Pericardium fibroblast (primary cell): Measurements from ENCODE around the gene ACBD4. TPM values are rescaled to one million over a fixed set of nuclear protein-coding genes. Genes with fewer than 3 reads are reported as not detected.

Experiments used
- total RNA-seq: library from RNA; depleted of rRNA; stranded (reverse); fragments of >200 nt; gene quantifications from 2 replicates; pipeline ENCODE4 v1.2.3, GENCODE V29; 2015

ACBD4 gene, protein sequence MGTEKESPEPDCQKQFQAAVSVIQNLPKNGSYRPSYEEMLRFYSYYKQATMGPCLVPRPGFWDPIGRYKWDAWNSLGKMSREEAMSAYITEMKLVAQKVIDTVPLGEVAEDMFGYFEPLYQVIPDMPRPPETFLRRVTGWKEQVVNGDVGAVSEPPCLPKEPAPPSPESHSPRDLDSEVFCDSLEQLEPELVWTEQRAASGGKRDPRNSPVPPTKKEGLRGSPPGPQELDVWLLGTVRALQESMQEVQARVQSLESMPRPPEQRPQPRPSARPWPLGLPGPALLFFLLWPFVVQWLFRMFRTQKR
- total RNA-seq = 4.9 and 6.5 TPM in 2 replicates

DNA sequence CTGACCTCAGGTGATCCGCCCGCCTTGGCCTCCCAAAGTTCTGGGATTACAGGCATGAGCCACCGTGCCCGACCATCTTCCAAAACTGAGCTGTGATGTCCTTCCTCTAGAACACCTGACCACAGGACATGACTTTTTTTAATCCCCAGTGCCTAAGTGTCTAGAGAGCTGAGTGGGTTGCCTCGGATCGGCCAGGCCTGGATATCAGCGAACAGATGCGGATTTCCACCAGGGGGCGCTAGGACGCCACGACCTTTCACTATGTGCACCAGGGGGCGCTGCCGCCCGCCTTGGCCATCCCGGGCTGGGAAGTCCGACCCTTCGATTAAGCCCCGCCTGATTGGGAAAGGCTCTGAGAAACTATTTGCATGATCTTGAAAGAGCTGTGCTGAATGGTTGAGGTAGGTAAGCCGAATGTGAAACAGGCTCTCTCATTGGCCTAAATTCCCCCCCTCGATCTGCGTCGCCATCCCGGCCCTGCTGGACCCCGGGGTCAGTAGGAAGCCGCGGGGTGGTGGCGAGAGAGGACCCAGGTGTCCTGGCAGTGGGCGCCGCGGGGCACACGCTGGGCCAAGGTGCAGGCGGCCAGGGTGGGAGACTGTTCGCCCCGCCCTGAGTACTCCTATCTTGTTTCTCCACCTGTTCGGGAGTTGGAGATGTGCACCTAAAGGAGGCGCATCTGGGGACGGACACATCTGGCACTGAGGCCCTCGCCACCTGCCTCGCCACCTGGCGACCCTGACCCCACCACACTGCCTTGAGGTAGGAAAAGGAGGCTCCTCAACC is at the start of gene ACBD4:
Gene ACBD4 (plus strand): TSS at position 496 of the 786 bp plus-strand sequence. CDS start 458 bp downstream, outside the sequence.

DNA sequence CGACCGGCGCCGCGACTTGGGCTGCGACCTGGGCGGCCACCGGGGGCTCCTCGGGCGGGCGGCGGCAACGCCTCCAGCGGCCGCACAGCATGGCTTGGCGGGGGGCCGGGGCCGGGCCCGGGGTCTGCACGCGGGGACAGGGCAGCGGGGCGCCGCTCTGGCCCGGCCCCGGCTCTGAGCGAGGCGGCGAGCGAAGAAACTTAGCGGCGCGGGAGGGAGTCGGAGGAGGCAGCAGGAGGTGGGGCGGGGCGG is 3.2 kb upstream of the ACBD4 start, which contains the start of gene PLCD3:
Gene PLCD3 (minus strand): TSS at position 196 of the 252 bp plus-strand sequence. CDS start 105 bp downstream, at position 91.

DNA sequence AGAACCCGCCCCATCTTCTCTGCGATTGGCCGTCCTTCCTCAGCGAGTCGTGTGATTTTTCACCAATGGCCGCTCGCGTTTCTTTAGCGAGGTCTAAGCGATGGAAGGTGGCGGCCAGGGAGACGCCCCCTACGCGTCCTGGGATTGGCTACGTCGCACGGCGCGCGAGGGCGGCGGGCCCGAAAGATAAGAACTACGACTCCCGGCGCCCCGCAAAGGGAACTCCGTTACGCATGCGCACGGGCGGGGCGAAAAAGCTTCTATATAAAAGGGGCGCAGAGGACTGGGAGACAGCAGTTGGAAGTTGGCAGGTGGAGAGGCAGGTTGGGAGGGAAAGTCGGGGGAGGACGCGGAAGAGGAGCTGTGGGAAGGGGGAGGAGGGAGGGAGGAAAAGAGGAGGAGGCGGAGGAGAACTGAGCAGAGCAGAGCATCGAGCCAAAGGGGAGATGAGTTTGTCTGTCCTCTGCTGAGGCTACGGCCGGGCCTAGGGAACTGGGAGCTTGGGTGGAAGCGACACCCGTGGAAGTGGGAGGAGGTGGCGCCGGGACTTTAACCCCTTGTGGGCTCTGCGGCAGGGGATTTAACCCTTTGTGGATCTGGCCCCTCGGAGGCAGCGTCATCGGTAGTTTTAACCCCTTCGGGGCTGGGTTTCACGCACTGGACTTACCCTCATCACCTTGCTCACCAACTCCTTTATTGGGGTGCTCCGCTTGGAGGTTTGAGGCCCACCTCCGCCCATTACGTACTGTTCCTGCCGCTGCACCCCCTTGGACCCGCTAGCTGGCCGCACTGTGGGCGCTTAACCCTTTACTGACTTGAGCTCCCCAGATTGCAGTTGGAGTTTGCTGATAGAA is 12.9 kb downstream of the ACBD4 start, which contains the start of gene HEXIM1:
Gene HEXIM1 (plus strand): TSS at position 293 of the 854 bp plus-strand sequence. CDS start 716 bp downstream, outside the sequence.

DNA sequence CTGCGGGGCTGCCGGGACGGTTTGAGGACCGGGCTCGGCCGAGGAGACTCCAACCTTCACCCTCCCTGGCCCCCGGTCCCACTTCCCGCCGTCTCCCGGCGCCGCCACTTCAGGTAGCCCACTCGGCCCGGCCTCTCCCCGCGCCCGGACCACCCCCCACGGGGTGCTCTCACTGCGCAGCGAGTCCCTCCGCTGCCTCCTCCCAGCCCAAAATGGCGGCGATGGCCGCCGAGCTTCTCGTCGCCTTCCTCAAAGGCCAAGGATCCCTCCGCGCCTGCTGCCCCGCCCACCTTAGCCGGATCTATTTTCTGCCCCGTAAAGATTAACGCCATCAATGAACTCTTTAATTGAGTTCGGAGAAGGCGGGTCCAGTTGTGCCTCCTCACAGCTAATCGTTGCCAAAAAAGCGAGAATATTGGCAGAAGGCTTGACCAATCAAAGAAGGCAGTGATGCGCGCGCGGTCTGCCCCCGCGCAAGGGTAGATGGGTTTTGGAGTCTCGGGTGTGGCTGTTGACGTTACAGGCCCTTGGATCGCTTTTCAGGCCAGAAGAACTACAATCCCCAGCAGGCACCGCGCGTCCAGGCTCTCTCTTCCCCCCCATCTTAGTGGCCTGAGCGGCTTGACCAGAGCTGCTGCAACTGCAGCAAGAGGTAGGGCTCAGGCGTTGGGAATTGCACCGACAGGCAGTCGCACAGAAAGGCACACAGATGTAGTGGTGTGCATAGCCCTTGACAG is 26.0 kb downstream of the ACBD4 start, which contains the start of gene HEXIM2:
Gene HEXIM2 (plus strand): TSS at position 588 of the 737 bp plus-strand sequence. CDS start 919 bp downstream, outside the sequence.

Other genes starting within 250 kb of the ACBD4 start
- 34.5 and 46.6 TPM in 2 replicates for gene EFTUD2, start 236.2 kb upstream of the ACBD4 start, total RNA-seq
- gene GFAP, start 220.2 kb upstream of the ACBD4 start, total RNA-seq = not detected in 2 replicates
- gene KIF18B, start 187.9 kb upstream of the ACBD4 start, total RNA-seq = 0.77 and 1.9 TPM in 2 replicates
- gene C1QL1, start 167.4 kb upstream of the ACBD4 start, total RNA-seq = 2.6 and 13.5 TPM in 2 replicates
- gene DCAKD, start 84.1 kb upstream of the ACBD4 start, total RNA-seq = 49.6 and 50.6 TPM in 2 replicates
- gene NMT1, start 74.4 kb upstream of the ACBD4 start, total RNA-seq = 80.3 and 89.4 TPM in 2 replicates
- 77.5 and 133 TPM in 2 replicates for gene PLCD3, start 3.2 kb upstream of the ACBD4 start, total RNA-seq
- 12.6 and 18.1 TPM in 2 replicates for gene HEXIM1, start 12.8 kb downstream of the ACBD4 start, total RNA-seq
- 1.9 and 7.3 TPM in 2 replicates for gene HEXIM2, start 26.2 kb downstream of the ACBD4 start, total RNA-seq
- 1.2 and 3.3 TPM in 2 replicates for gene FMNL1, start 86.2 kb downstream of the ACBD4 start, total RNA-seq
- gene SPATA32, start 126.4 kb downstream of the ACBD4 start, total RNA-seq = not detected in 2 replicates
- gene MAP3K14, start 181.3 kb downstream of the ACBD4 start, total RNA-seq = 4.3 and 4.6 TPM in 2 replicates